HepG2 (cell line): Measurements from ENCODE around the gene LCE2D. TPM values are rescaled to one million over a fixed set of nuclear protein-coding genes. Genes with fewer than 3 reads are reported as not detected.

Experiments
- ATAC-seq: fragments of 200-7000 bp; cut with Tn5 transposase; 3 replicates; pipeline ENCODE4 v1.9.1; 2020; ENCODE audit warnings: mild to moderate bottlenecking, moderate library complexity
- BruUV-seq: library from RNA; stranded (reverse); fragments of 400-500 nt; replicated peaks from 2 replicates; lab custom pipeline; 2021; lab: Mats Ljungman, UMichigan
- CTCF ChIA-PET: fragments of 300-600 bp; formaldehyde crosslinking; extraction: SDS; loops from one replicate; lab custom pipeline; 2021; ENCODE audit warnings: low total read pairs, inconsistent platforms, low intra/inter-chr PET ratio; lab: Yijun Ruan, JAX
- POLR2A ChIA-PET: fragments of 350-600 bp; sonication (Branson Sonifier 250); formaldehyde crosslinking; loops from one replicate; lab custom pipeline; 2020; ENCODE audit warnings: antibody characterized with exemption, inconsistent platforms; lab: Yijun Ruan, JAX
- DNase-seq: peaks from one replicate; pipeline ENCODE4 v3.0.0-alpha.2; 2015; ENCODE audit warnings: low spot score
- FAIRE-seq: peaks from 3 replicates; lab custom pipeline; 2011; peaks lifted over from hg19 to GRCh38; lab: Jason Lieb, UNC
- H2AFZ ChIP-seq: one replicate; pipeline ENCODE4 v1.6.1; 2011; ENCODE audit warnings: low read length, inconsistent platforms
- H3K27ac ChIP-seq: fragments of 300-600 bp; 3 replicates; pipeline ENCODE4 v1.8.0; 2011; ENCODE audit warnings: mixed run types, mild to moderate bottlenecking, mixed read lengths, low read length, inconsistent platforms; ENCODE audit not compliant: insufficient read depth; ENCODE audit errors: extremely low read length
- H3K27me3 ChIP-seq, 2 experiments: fragments of 200-600 bp in 1 of 2; 2 replicates in 1 of 2; 3 replicates in 1 of 2; pipeline versions ENCODE4 v1.6.0 to v1.8.0; 2011; ENCODE audit warnings: low read length in 2 of 2, mild to moderate bottlenecking in 2 of 2, moderate library complexity in 2 of 2, inconsistent platforms in 1 of 2; ENCODE audit not compliant: insufficient read depth in 2 of 2, control insufficient read depth in 1 of 2
- H3K36me3 ChIP-seq, 2 experiments: fragments of 200-600 bp in 1 of 2; replicated peaks in 1 of 2; 2 replicates in 1 of 2; 3 replicates in 1 of 2; pipeline versions ENCODE4 v1.5.1 to v1.8.0; 2011; ENCODE audit warnings: low read length in 2 of 2, inconsistent platforms in 1 of 2; ENCODE audit not compliant: insufficient read depth in 2 of 2, control insufficient read depth in 1 of 2
- H3K4me1 ChIP-seq: 2 replicates; pipeline ENCODE4 v1.5.1; 2012; ENCODE audit warnings: low read length, inconsistent platforms; ENCODE audit not compliant: insufficient read depth
- H3K4me2 ChIP-seq: 2 replicates; pipeline ENCODE4 v1.6.0; 2011; ENCODE audit warnings: low read depth, low read length, inconsistent platforms
- H3K4me3 ChIP-seq, 3 experiments: fragments of 200-600 bp in 1 of 3; sonication (generic), shearing (Covaris generic) in 1 of 3; replicated peaks in 1 of 3; 2 replicates each; pipeline ENCODE4 v1.5.1; 2011 to 2016; ENCODE audit warnings: low read length in 3 of 3, inconsistent platforms in 2 of 3, low read depth in 2 of 3, mild to moderate bottlenecking in 2 of 3, control low read depth in 1 of 3, mixed read lengths in 1 of 3; ENCODE audit not compliant: insufficient read depth in 1 of 3
- H3K79me2 ChIP-seq: one replicate; pipeline ENCODE4 v1.6.1; 2011; ENCODE audit warnings: low read length, inconsistent platforms; ENCODE audit not compliant: insufficient read depth
- H3K9ac ChIP-seq: 2 replicates; pipeline ENCODE4 v1.6.0; 2011; ENCODE audit warnings: mild to moderate bottlenecking, low read depth, low read length, inconsistent platforms; ENCODE audit not compliant: insufficient read depth
- H3K9me3 ChIP-seq: 2 replicates; pipeline ENCODE4 v1.5.1; 2012; ENCODE audit warnings: mild to moderate bottlenecking, low read length
- H4K20me1 ChIP-seq: 2 replicates; pipeline ENCODE4 v1.6.0; 2011; ENCODE audit warnings: inconsistent platforms, mild to moderate bottlenecking, low read length, moderate library complexity; ENCODE audit not compliant: insufficient read depth
- ATF7-NPFF ChIP-seq: sonication (generic); formaldehyde crosslinking; IDR thresholded peaks from 2 replicates; pipeline ENCODE4 v1.8.1; 2023; ENCODE audit warnings: mild to moderate bottlenecking, low read depth, missing genetic modification reagents, moderate library complexity
- CEBPZ ChIP-seq: IDR thresholded peaks from 2 replicates; pipeline ENCODE4 v1.6.1; 2012; ENCODE audit warnings: low read length, improper control_type of control experiment
- DDIT3 ChIP-seq: sonication (generic); formaldehyde crosslinking; IDR thresholded peaks from 2 replicates; pipeline ENCODE4 v1.4.0; 2020; ENCODE audit warnings: mild to moderate bottlenecking, missing genetic modification reagents
- KMT2B ChIP-seq: IDR thresholded peaks from 2 replicates; pipeline ENCODE4 v1.6.1; 2016; ENCODE audit warnings: missing genetic modification reagents, missing compliant biosample characterization
- MEIS1 ChIP-seq: sonication (generic); formaldehyde crosslinking; IDR thresholded peaks from 2 replicates; pipeline ENCODE4 v1.9.0; 2021; ENCODE audit warnings: mild to moderate bottlenecking, missing genetic modification reagents, moderate library complexity, borderline replicate concordance
- NR3C1 ChIP-seq: sonication (generic); formaldehyde crosslinking; IDR thresholded peaks from 2 replicates; pipeline ENCODE4 v1.4.0; 2020; ENCODE audit warnings: missing genetic modification reagents
- PHF8 ChIP-seq: sonication (generic); formaldehyde crosslinking; IDR thresholded peaks from 2 replicates; pipeline ENCODE4 v1.5.0; 2020; ENCODE audit warnings: missing genetic modification reagents
- SAP130 ChIP-seq: IDR thresholded peaks from 2 replicates; pipeline ENCODE4 v1.6.1; 2016; ENCODE audit warnings: low read depth
- SIX4 ChIP-seq: sonication (generic); formaldehyde crosslinking; IDR thresholded peaks from 2 replicates; pipeline ENCODE4 v1.4.0; 2020; ENCODE audit warnings: missing genetic modification reagents
- SOX13 ChIP-seq, 3 experiments: fragments of 450-650 bp in 1 of 3; sonication (generic) in 1 of 3; formaldehyde crosslinking in 1 of 3; IDR thresholded peaks in 2 of 3; conservative IDR thresholded peaks in 1 of 3; 2 replicates each; pipeline versions ENCODE4 v1.5.0 to v1.6.1; 2016 to 2020; ENCODE audit warnings: antibody characterized with exemption in 1 of 3, mild to moderate bottlenecking in 1 of 3, missing compliant biosample characterization in 1 of 3, missing genetic modification reagents in 1 of 3, moderate library complexity in 1 of 3
- ZNF17 ChIP-seq: sonication (generic); formaldehyde crosslinking; IDR thresholded peaks from 2 replicates; pipeline ENCODE4 v1.5.0; 2020; ENCODE audit warnings: mild to moderate bottlenecking, missing genetic modification reagents
- ZNF446 ChIP-seq: sonication (generic); formaldehyde crosslinking; IDR thresholded peaks from 2 replicates; pipeline ENCODE4 v1.5.0; 2020; ENCODE audit warnings: mild to moderate bottlenecking, missing genetic modification reagents
- ZNF468 ChIP-seq: sonication (generic); formaldehyde crosslinking; IDR thresholded peaks from 2 replicates; pipeline ENCODE4 v1.8.0; 2022; ENCODE audit warnings: mild to moderate bottlenecking, moderate library complexity, missing genetic modification reagents
- ZNF597 ChIP-seq: sonication (generic); formaldehyde crosslinking; IDR thresholded peaks from 2 replicates; pipeline ENCODE4 v1.5.0; 2020; ENCODE audit warnings: missing genetic modification reagents
- WGBS: methylation state at CpG from one replicate; pipeline ENCODE4 v1.1.6; 2017; ENCODE audit warnings: low lambda C conversion rate; 5-methylcytosine and 5-hydroxymethylcytosine counted together
- in situ Hi-C: cut with HindIII; loops from 2 replicates; pipeline ENCODE4 v1.10.0; 2017; ENCODE audit warnings: low pct_unique_long_range_greater_than_20kb; ENCODE audit not compliant: extremely low pct_ligation_motif_present
- intact Hi-C: fragments of 100-400 bp; cut with micrococcal nuclease; formaldehyde crosslinking; loops from one replicate; pipeline ENCODE4 v1.10.0; 2022; ENCODE audit not compliant: unreplicated experiment
- polyA plus RNA-seq, 8 experiments: library from polyadenylated mRNA; depleted of rRNA in 3 of 8; stranded (reverse) in 7 of 8; unstranded in 1 of 8; fragments of >200 nt; fragmentation: Illumina TruSeq in 4 of 8; extraction: Trizol in 4 of 8; gene quantifications; 2 replicates each; pipeline versions ENCODE4 v1.2.1 to v1.2.3, GENCODE V29; 2011 to 2016; ENCODE audit warnings: low read depth in 4 of 8, missing spikeins in 1 of 8, mixed read lengths in 1 of 8; ENCODE audit not compliant: insufficient read depth in 1 of 8
- total RNA-seq, 5 experiments: library from RNA; depleted of rRNA; stranded (reverse); fragments of >200 nt; fragmentation: Illumina TruSeq; extraction: Trizol; gene quantifications; 2 replicates each; pipeline ENCODE4 v1.2.3, GENCODE V29; 2016; ENCODE audit warnings: low read depth in 1 of 5
- TF ChIP-seq, protein P1 (sequence below): sonication (generic); formaldehyde crosslinking; IDR thresholded peaks from 2 replicates; pipeline ENCODE4 v1.9.0; 2021; ENCODE audit warnings: missing genetic modification reagents, borderline replicate concordance

Gene LCE2D
- total and polyA plus RNA-seq, 2 of the 13 experiments (the other 11 are each of a cell fraction or from before 2014, with no cell fraction given): not detected

GRCh38 chr1:152613511-152613910 lies 49.7 kb upstream of the LCE2D start, which contains the start of gene LCE3B:
LCE3B (plus strand) TSS chr1:152613811; CDS start chr1:152613811, 0 bp downstream.
- no TSS peak for BruUV-seq
- in situ Hi-C loops (no loop called here), intact Hi-C loops (no loop called here)
- no peaks in the 10 kb centered on the region for H3K79me2 ChIP-seq
- H3K9me3 ChIP-seq: no peaks in the 10 kb centered on the region
- no peak within 1 kb of the TSS for H3K4me2 ChIP-seq
- no CpG with 5 or more reads among the region's 1 CpG for WGBS
- FAIRE-seq (no peak), DNase-seq (no peak), ATAC-seq (no peak)
- H3K27ac ChIP-seq: no peak within 1 kb of the TSS
- no peaks in the 10 kb centered on the region for H3K4me1 ChIP-seq
- H3K4me3 ChIP-seq: no peak within 1 kb of the TSS
- ChIA-PET CTCF (no interaction called here), POLR2A (no interaction called here)
- H3K9ac ChIP-seq: no peak within 1 kb of the TSS
- no peaks in the 10 kb centered on the region for H4K20me1 ChIP-seq
- H3K36me3 ChIP-seq: no peaks in the 10 kb centered on the region
- H2AFZ ChIP-seq: no peak within 1 kb of the TSS
- H3K27me3 ChIP-seq: no peaks in the 10 kb centered on the region
- TF ChIP-seq KMT2B (no peak), SIX4 (CRISPR knock-in tag) (no peak), ZNF597 (CRISPR knock-in tag) (no peak), DDIT3 (CRISPR knock-in tag) (no peak), NR3C1 (CRISPR knock-in tag) (no peak), PHF8 (no peak), ATF7-NPFF (no peak), SAP130 (CRISPR knock-in tag) (no peak), SOX13 (IDR thresholded peaks at IDR 0.05) (no peak), SOX13 (CRISPR knock-in tag; conservative IDR thresholded peaks at IDR 0.05 in 1 of 2, IDR thresholded peaks at IDR 0.05 in 1 of 2) (no peak), ZNF446 (no peak), ZNF17 (CRISPR knock-in tag) (no peak), MEIS1 (no peak), ZNF468 (no peak), CEBPZ (no peak)
- TF ChIP-seq, protein P1, sequence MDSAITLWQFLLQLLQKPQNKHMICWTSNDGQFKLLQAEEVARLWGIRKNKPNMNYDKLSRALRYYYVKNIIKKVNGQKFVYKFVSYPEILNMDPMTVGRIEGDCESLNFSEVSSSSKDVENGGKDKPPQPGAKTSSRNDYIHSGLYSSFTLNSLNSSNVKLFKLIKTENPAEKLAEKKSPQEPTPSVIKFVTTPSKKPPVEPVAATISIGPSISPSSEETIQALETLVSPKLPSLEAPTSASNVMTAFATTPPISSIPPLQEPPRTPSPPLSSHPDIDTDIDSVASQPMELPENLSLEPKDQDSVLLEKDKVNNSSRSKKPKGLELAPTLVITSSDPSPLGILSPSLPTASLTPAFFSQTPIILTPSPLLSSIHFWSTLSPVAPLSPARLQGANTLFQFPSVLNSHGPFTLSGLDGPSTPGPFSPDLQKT (CRISPR knock-in tag): no peak
